GM12878 (cell line): ENCODE measurements around the gene LRRK1. TPM values are rescaled to one million over a fixed set of nuclear protein-coding genes. Genes with fewer than 3 reads are reported as not detected.

ENCODE experiments used
- ATAC-seq: fragments of 200-7000 bp; cut with Tn5 transposase; 3 replicates; pipeline ENCODE4 v1.9.1; 2020; ENCODE audit warnings: mild to moderate bottlenecking, moderate library complexity
- BruUV-seq: library from RNA; stranded (reverse); fragments of 400-500 nt; replicated peaks from 2 replicates; lab custom pipeline; 2021; lab: Mats Ljungman, UMichigan
- CTCF ChIA-PET: fragments of 300-600 bp; sonication (Branson Sonifier 250); formaldehyde crosslinking; extraction: SDS; loops from one replicate; lab custom pipeline; 2021; ENCODE audit warnings: inconsistent platforms; lab: Yijun Ruan, JAX
- POLR2A ChIA-PET: fragments of 350-600 bp; formaldehyde crosslinking; extraction: SDS; loops from one replicate; lab custom pipeline; 2021; ENCODE audit warnings: inconsistent platforms; lab: Charles Lee
- RAD21 ChIA-PET: fragments of 300-600 bp; sonication (Branson Sonifier 250); formaldehyde crosslinking; loops from one replicate; lab custom pipeline; 2023; ENCODE audit warnings: antibody characterized with exemption; ENCODE audit not compliant: unreplicated experiment; lab: Charles Lee
- SMC1A ChIA-PET: fragments of 300-600 bp; sonication (Branson Sonifier 250); formaldehyde crosslinking; loops from one replicate; lab custom pipeline; 2023; ENCODE audit not compliant: unreplicated experiment, uncharacterized antibody; lab: Charles Lee
- DNase-seq: peaks from one replicate; pipeline ENCODE4 v3.0.0-alpha.2; 2011; ENCODE audit warnings: low read depth, low spot score
- FAIRE-seq: peaks from 3 replicates; lab custom pipeline; 2011; peaks lifted over from hg19 to GRCh38; lab: Jason Lieb, UNC
- H2AFZ ChIP-seq: 2 replicates; pipeline ENCODE4 v1.6.0; 2011; ENCODE audit warnings: low read depth, low read length, control low read depth; ENCODE audit not compliant: control insufficient read depth
- H3K27ac ChIP-seq: 2 replicates; pipeline ENCODE4 v1.5.1; 2011; ENCODE audit warnings: control low read depth; ENCODE audit not compliant: control insufficient read depth, insufficient read depth
- H3K27me3 ChIP-seq, 2 experiments: replicated peaks in 1 of 2; 2 replicates each; pipeline versions ENCODE4 v1.6.0 to v1.6.1; 2011; ENCODE audit warnings: low read length in 1 of 2; ENCODE audit not compliant: control insufficient read depth in 2 of 2, insufficient read depth in 2 of 2
- H3K36me3 ChIP-seq, 2 experiments: 2 replicates each; pipeline ENCODE4 v1.5.1; 2011; ENCODE audit warnings: low read length in 1 of 2; ENCODE audit not compliant: control insufficient read depth in 2 of 2, insufficient read depth in 2 of 2
- H3K4me1 ChIP-seq: 2 replicates; pipeline ENCODE4 v1.6.1; 2011; ENCODE audit warnings: mild to moderate bottlenecking, low read length, moderate library complexity, mixed read lengths; ENCODE audit not compliant: control insufficient read depth, insufficient read depth
- H3K4me2 ChIP-seq: 2 replicates; pipeline ENCODE4 v1.6.0; 2011; ENCODE audit warnings: control low read depth; ENCODE audit not compliant: control insufficient read depth, insufficient read depth
- H3K4me3 ChIP-seq: fragments of 200-600 bp; sonication (generic); 2 replicates; pipeline ENCODE4 v1.5.1; 2016
- H3K79me2 ChIP-seq: 2 replicates; pipeline ENCODE4 v1.6.0; 2011; ENCODE audit warnings: low read length; ENCODE audit not compliant: control insufficient read depth, insufficient read depth
- H3K9ac ChIP-seq: 2 replicates; pipeline ENCODE4 v1.8.0; 2011; ENCODE audit warnings: low read length, control low read depth, mixed read lengths; ENCODE audit not compliant: control insufficient read depth, insufficient read depth
- H3K9me3 ChIP-seq: replicated peaks from 3 replicates; pipeline ENCODE4 v1.5.1; 2011; ENCODE audit warnings: mild to moderate bottlenecking, low read length; ENCODE audit not compliant: control insufficient read depth, insufficient read depth
- H4K20me1 ChIP-seq: 2 replicates; pipeline ENCODE4 v1.6.0; 2011; ENCODE audit not compliant: control insufficient read depth, insufficient read depth
- BHLHE40 ChIP-seq, 2 experiments: fragments of 450-650 bp in 1 of 2; IDR thresholded peaks; 2 replicates each; pipeline ENCODE4 v1.6.1; 2011 to 2017; ENCODE audit warnings: low read depth in 2 of 2, borderline replicate concordance in 1 of 2, improper control_type of control experiment in 1 of 2, low read length in 1 of 2, mild to moderate bottlenecking in 1 of 2
- CEBPB ChIP-seq, 2 experiments: fragments of 150-350 bp in 1 of 2; IDR thresholded peaks; 2 replicates each; pipeline ENCODE4 v1.6.1; 2012 to 2014; ENCODE audit warnings: low read depth in 2 of 2, low read length in 2 of 2, borderline replicate concordance in 1 of 2, inconsistent platforms in 1 of 2
- EP300 ChIP-seq, 2 experiments: fragments of 150-350 bp in 1 of 2; IDR thresholded peaks; 2 replicates each; pipeline ENCODE4 v1.6.1; 2011 to 2012; ENCODE audit warnings: low read depth in 2 of 2, low read length in 2 of 2, borderline replicate concordance in 1 of 2, improper control_type of control experiment in 1 of 2, inconsistent platforms in 1 of 2; ENCODE audit not compliant: control insufficient read depth in 1 of 2
- FOXK2 ChIP-seq: fragments of 450-650 bp; IDR thresholded peaks from 2 replicates; pipeline ENCODE4 v1.6.1; 2017; ENCODE audit warnings: mild to moderate bottlenecking, moderate library complexity
- MEF2B ChIP-seq: fragments of 450-650 bp; IDR thresholded peaks from 2 replicates; pipeline ENCODE4 v1.6.1; 2018; ENCODE audit warnings: mild to moderate bottlenecking, moderate library complexity; ENCODE audit not compliant: partially characterized antibody, poor library complexity, severe bottlenecking
- MXI1 ChIP-seq: fragments of 150-350 bp; IDR thresholded peaks from 2 replicates; pipeline ENCODE4 v1.6.1; 2011; ENCODE audit warnings: low read depth, mild to moderate bottlenecking, inconsistent platforms, low read length, improper control_type of control experiment
- RAD51 ChIP-seq: fragments of 450-650 bp; IDR thresholded peaks from 2 replicates; pipeline ENCODE4 v1.6.1; 2016; ENCODE audit warnings: moderate library complexity, mild to moderate bottlenecking, inconsistent platforms
- SIN3A ChIP-seq: IDR thresholded peaks from 2 replicates; pipeline ENCODE4 v1.6.1; 2012; ENCODE audit warnings: low read depth, low read length, improper control_type of control experiment
- ZNF217 ChIP-seq: fragments of 450-650 bp; IDR thresholded peaks from 2 replicates; pipeline ENCODE4 v1.6.1; 2017; ENCODE audit warnings: antibody characterized with exemption, mild to moderate bottlenecking
- WGBS: methylation state at CpG from one replicate; pipeline ENCODE4 v1.1.6; 2016; ENCODE audit warnings: low lambda C conversion rate; ENCODE audit not compliant: insufficient replicate concordance, insufficient coverage; ENCODE audit errors: missing lambda C conversion rate; 5-methylcytosine and 5-hydroxymethylcytosine counted together
- in situ Hi-C: fragments of 300-500 bp; cut with MboI; formaldehyde crosslinking; loops from 9 replicates; pipeline ENCODE4 v1.14.3; 2018; ENCODE audit warnings: mixed read lengths
- intact Hi-C: fragments of 100-400 bp; cut with micrococcal nuclease; formaldehyde crosslinking; loops from one replicate; pipeline ENCODE4 v1.14.2; 2022; ENCODE audit not compliant: unreplicated experiment
- polyA plus RNA-seq, 11 experiments: library from polyadenylated mRNA; depleted of rRNA in 4 of 11; unstranded in 6 of 11; stranded (reverse) in 5 of 11; fragments of >200 nt; fragmentation: Nextera tagmentation in 4 of 11; fragmentation: Illumina TruSeq in 1 of 11; extraction: Ambion mirVana in 4 of 11; extraction: Trizol in 1 of 11; gene quantifications; 1 replicate in 1 of 11; 2 replicates in 10 of 11; pipeline versions ENCODE4 v1.2.1 to v1.2.3, GENCODE V29; 2011 to 2016; ENCODE audit warnings: inconsistent platforms in 2 of 11, missing spikeins in 2 of 11, low read depth in 1 of 11
- total RNA-seq, 4 experiments: library from RNA; depleted of rRNA in 3 of 4; stranded (reverse); fragments of >200 nt in 3 of 4; fragmentation: Illumina TruSeq in 1 of 4; extraction: Trizol in 1 of 4; gene quantifications; 2 replicates each; pipeline versions ENCODE4 v1.2.1 to v1.2.3, GENCODE V29; 2013 to 2021

Gene LRRK1
- total and polyA plus RNA-seq, 10 of the 15 experiments (the other 5 are each of a cell fraction or from before 2014, with no cell fraction given): 2.2 to 58.3 (median 17.9) TPM

GRCh38 chr15:100923076-100923475, 3.9 kb downstream of the LRRK1 start:
- H2AFZ ChIP-seq: no peak overlapping the region; the same call in 1 of the 2 replicates
- no peaks in the 10 kb centered on the region for H3K27me3 ChIP-seq
- no peaks in the 10 kb centered on the region for H4K20me1 ChIP-seq
- WGBS: 28% methylated on average over 7 of the region's 7 CpGs
- DNase-seq: no peak
- no peaks in the 10 kb centered on the region for H3K9me3 ChIP-seq
- H3K9ac ChIP-seq: peak overlapping the region; percentile 65
- TF ChIP-seq FOXK2 (no peak), SIN3A (no peak), ZNF217 (0 out of 2 replicates have a peak, but pooled peaks have one; percentile 15), MXI1 (no peak), CEBPB (IDR thresholded peaks at IDR 0.05; ENCODE audit: borderline replicate concordance in 1 of 2, low read depth in 2 of 2, low read length in 2 of 2) (no peak), RAD51 (peak; percentile 66), MEF2B (peak; percentile 33), BHLHE40 (IDR thresholded peaks at IDR 0.05; ENCODE audit: borderline replicate concordance in 1 of 2, low read depth in 2 of 2, low read length in 1 of 2) (peak in 1 of 2 experiments; percentile 16; a peak in 1 of 4 replicates), EP300 (IDR thresholded peaks at IDR 0.05; ENCODE audit: borderline replicate concordance in 1 of 2, control insufficient read depth in 1 of 2, low read depth in 2 of 2, low read length in 2 of 2) (0 out of 4 replicates have a peak, but pooled peaks of 1 of the 2 experiments have one; percentile 8)
- intact Hi-C loops: no loop called here
- H3K36me3 ChIP-seq: peaks cover 9 to 11% of the 10 kb centered on the region in 2 experiments; a peak in 3 of 4 replicates
- ChIA-PET POLR2A (interaction anchor here (1.8 to 7.9 kb wide), 3 partner anchors 11 to 35 kb away, joined by 6 to 97 read pairs (median 17); no protein-coding TSS in a partner anchor), SMC1A (interaction anchor here (0.6 to 11.6 kb wide), 5 partner anchors 20 to 803 kb away, joined by 3 to 316 read pairs (median 4); no protein-coding TSS in a partner anchor), CTCF (interaction anchor here (8.2 to 11.5 kb wide), 2 partner anchors 20 to 82 kb away, joined by 129 to 567 read pairs; no protein-coding TSS in a partner anchor), RAD21 (interaction anchor here (0.9 to 11.1 kb wide), 6 partner anchors 11 to 329 kb away, joined by 3 to 287 read pairs (median 17); partner anchors contain the start of gene CHSY1)
- no peak for FAIRE-seq
- ATAC-seq: no peak
- in situ Hi-C loops: loop anchor here (5.0 kb wide), 1 partner anchor 339 kb away; no protein-coding TSS in a partner anchor
- peaks cover 78% of the 10 kb centered on the region for H3K79me2 ChIP-seq
- H3K4me1 ChIP-seq: peaks cover 40% of the 10 kb centered on the region
- peak overlapping the region; percentile 100 for H3K4me2 ChIP-seq
- H3K4me3 ChIP-seq: peak overlapping the region; percentile 84
- H3K27ac ChIP-seq: peak overlapping the region; percentile 83
- BruUV-seq: no TSS peak
